Gastrocnemius medialis (tissue), 4 donors: Measurements from ENCODE around the gene HOXD10.

Experiments
- POLR2A ChIP-seq, 2 donors: fragments of 450-650 bp; IDR thresholded peaks; one replicate each; pipeline ENCODE4 v1.6.1; 2017; ENCODE audit warnings: antibody characterized with exemption in 2 of 2, mild to moderate bottlenecking in 2 of 2, moderate library complexity in 2 of 2
- TF ChIP-seq, protein P1 (sequence below), 5 experiments: fragments of 450-650 bp in 3 of 5; fragments of 200-600 bp in 2 of 5; sonication (generic) in 2 of 5; IDR thresholded peaks in 4 of 5; conservative IDR thresholded peaks in 1 of 5; 1 replicate in 4 of 5; 2 replicates in 1 of 5; pipeline ENCODE4 v1.5.1; 2016 to 2019; ENCODE audit warnings: antibody characterized with exemption in 5 of 5, mild to moderate bottlenecking in 3 of 5, moderate library complexity in 3 of 5

- TF ChIP-seq POLR2A (IDR thresholded peaks at IDR 0.05) = no peak
- TF ChIP-seq, protein P1, sequence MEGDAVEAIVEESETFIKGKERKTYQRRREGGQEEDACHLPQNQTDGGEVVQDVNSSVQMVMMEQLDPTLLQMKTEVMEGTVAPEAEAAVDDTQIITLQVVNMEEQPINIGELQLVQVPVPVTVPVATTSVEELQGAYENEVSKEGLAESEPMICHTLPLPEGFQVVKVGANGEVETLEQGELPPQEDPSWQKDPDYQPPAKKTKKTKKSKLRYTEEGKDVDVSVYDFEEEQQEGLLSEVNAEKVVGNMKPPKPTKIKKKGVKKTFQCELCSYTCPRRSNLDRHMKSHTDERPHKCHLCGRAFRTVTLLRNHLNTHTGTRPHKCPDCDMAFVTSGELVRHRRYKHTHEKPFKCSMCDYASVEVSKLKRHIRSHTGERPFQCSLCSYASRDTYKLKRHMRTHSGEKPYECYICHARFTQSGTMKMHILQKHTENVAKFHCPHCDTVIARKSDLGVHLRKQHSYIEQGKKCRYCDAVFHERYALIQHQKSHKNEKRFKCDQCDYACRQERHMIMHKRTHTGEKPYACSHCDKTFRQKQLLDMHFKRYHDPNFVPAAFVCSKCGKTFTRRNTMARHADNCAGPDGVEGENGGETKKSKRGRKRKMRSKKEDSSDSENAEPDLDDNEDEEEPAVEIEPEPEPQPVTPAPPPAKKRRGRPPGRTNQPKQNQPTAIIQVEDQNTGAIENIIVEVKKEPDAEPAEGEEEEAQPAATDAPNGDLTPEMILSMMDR (IDR thresholded peaks at IDR 0.05 in 4 of 5, conservative IDR thresholded peaks at IDR 0.05 in 1 of 5) = no peak
Observed at GRCh38 chr2:176167398-176167797, 50.8 kb downstream of the HOXD10 start.
